Activated T-cell treated with anti-CD3 and anti-CD28 coated beads for 48 hours (primary cell): ENCODE measurements around the gene GATC.
A peak's percentile ranks its signal among the peaks of the same experiment; 100 is the strongest.

ENCODE experiments used
- DNase-seq: peaks from one replicate; pipeline ENCODE4 v3.0.0-alpha.2; 2020; ENCODE audit warnings: low read depth

The GATC gene

GRCh38 chr12:120445911-120446843 lies at the start of gene GATC, which contains the start of gene TRIAP1:
Gene GATC (plus strand): TSS chr12:120446444. CDS start chr12:120446481, 37 bp downstream.
Gene TRIAP1 (minus strand): TSS chr12:120446384. CDS start chr12:120446372, 12 bp downstream.
- DNase-seq = peak; percentile 90

GRCh38 chr12:120397824-120398540 lies 48.3 kb upstream of the GATC start:
- no peak for DNase-seq

GRCh38 chr12:120399531-120399930 lies 46.7 kb upstream of the GATC start:
- peak; percentile 2 for DNase-seq

GRCh38 chr12:120402217-120402616 lies 44.0 kb upstream of the GATC start:
- no peak for DNase-seq

GRCh38 chr12:120403869-120404268 lies 42.4 kb upstream of the GATC start:
- DNase-seq = no peak

- DNase-seq = no peak
Measured at GRCh38 chr12:120404271-120404670, 42.0 kb upstream of the GATC start.

- no peak for DNase-seq
Measured at GRCh38 chr12:120406069-120406468, 40.2 kb upstream of the GATC start.

- no peak for DNase-seq
Measured at GRCh38 chr12:120406553-120406952, 39.7 kb upstream of the GATC start.

GRCh38 chr12:120408771-120409170 lies 37.5 kb upstream of the GATC start:
- no peak for DNase-seq

GRCh38 chr12:120412421-120412820 lies 33.8 kb upstream of the GATC start:
- DNase-seq = no peak

- DNase-seq = no peak
Measured at GRCh38 chr12:120413901-120414695, 32.1 kb upstream of the GATC start.

- no peak for DNase-seq
Measured at GRCh38 chr12:120416490-120417216, 29.6 kb upstream of the GATC start.

GRCh38 chr12:120417917-120418580 lies 28.2 kb upstream of the GATC start:
- DNase-seq = no peak

- DNase-seq = no peak
Measured at GRCh38 chr12:120421701-120422100, 24.5 kb upstream of the GATC start.

- no peak for DNase-seq
Measured at GRCh38 chr12:120422892-120423456, 23.3 kb upstream of the GATC start.

GRCh38 chr12:120425797-120426196 lies 20.4 kb upstream of the GATC start:
- DNase-seq = no peak

- no peak for DNase-seq
Measured at GRCh38 chr12:120428597-120429229, 17.5 kb upstream of the GATC start.

- no peak for DNase-seq
Measured at GRCh38 chr12:120429368-120429767, 16.9 kb upstream of the GATC start.

- DNase-seq = no peak
Measured at GRCh38 chr12:120432772-120433525, 13.3 kb upstream of the GATC start.
